ENCODE measurements around the gene TM4SF18. TPM values are rescaled to one million over a fixed set of nuclear protein-coding genes. Genes with fewer than 3 reads are reported as not detected.
"Not testable (repeated sequence)": the region's sequence is repeated elsewhere in the genome, so short reads cannot be mapped to it uniquely, and the experiment has no call there.

Gene TM4SF18, protein sequence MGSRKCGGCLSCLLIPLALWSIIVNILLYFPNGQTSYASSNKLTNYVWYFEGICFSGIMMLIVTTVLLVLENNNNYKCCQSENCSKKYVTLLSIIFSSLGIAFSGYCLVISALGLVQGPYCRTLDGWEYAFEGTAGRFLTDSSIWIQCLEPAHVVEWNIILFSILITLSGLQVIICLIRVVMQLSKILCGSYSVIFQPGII
- total RNA-seq, result 1.4 TPM in 2 replicates

DNA sequence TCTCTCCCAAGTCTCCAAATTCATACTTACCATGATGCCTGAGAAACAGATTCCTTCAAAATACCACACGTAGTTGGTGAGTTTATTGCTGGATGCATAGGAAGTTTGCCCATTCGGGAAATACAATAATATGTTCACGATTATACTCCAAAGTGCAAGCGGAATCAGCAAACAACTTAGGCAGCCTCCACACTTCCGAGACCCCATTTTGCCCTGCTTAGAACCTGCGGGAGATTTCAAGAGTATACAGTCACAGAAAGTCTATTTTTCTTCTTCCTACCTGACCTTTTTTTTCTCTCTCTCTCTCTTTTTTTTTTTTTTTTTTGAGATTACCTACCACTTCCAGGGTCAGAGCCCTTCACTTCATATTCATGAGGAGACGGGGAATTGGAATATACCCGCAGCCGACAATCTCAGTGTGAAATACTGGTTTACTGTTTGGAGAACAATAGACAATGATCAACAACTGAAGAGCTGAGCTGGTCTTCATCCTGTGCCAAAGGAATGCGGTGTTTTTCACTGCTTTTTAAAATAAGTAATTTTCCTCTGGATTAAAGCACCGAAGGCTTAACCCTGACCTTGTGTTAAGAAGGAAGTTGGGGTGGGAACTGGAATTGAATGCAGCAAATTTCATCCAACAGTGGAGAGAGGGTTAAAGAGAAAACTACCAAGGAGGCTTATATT lies at the start of gene TM4SF18:
TM4SF18 (minus strand) TSS at position 461 of the 684 bp plus-strand sequence; CDS start at position 207, 254 bp downstream.
- DNase-seq (ENCODE audit: low read depth), result no peak
- TF ChIP-seq, protein P1, sequence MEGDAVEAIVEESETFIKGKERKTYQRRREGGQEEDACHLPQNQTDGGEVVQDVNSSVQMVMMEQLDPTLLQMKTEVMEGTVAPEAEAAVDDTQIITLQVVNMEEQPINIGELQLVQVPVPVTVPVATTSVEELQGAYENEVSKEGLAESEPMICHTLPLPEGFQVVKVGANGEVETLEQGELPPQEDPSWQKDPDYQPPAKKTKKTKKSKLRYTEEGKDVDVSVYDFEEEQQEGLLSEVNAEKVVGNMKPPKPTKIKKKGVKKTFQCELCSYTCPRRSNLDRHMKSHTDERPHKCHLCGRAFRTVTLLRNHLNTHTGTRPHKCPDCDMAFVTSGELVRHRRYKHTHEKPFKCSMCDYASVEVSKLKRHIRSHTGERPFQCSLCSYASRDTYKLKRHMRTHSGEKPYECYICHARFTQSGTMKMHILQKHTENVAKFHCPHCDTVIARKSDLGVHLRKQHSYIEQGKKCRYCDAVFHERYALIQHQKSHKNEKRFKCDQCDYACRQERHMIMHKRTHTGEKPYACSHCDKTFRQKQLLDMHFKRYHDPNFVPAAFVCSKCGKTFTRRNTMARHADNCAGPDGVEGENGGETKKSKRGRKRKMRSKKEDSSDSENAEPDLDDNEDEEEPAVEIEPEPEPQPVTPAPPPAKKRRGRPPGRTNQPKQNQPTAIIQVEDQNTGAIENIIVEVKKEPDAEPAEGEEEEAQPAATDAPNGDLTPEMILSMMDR (conservative IDR thresholded peaks at IDR 0.05; ENCODE audit: low read depth, low read length), result no peak
- H3K4me3 ChIP-seq (ENCODE audit: low read depth, low read length), result peak within 1 kb of the TSS; percentile 57

DNA sequence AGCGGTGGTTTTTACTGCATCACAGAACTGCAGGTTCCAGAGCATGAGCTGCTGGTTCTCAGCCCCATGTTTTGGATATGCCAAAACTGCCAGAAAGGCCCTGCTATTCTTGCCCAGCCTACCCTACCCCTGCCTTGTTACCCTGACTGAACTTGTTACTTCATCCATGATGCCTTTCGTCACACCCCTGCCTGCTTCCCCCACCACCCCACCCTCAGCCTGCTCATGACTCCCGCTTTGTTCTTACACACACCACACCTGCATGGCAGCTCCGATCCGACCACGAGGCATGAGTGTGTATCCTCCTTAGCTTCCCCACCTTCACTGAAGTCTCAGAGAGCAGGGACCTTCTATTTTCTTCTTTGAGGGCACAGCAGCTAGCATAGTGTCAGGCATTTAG lies 49.1 kb upstream of the TM4SF18 start:
- no peak for DNase-seq (ENCODE audit: low read depth)
- no peak overlapping the region for H3K4me3 ChIP-seq (ENCODE audit: low read depth, low read length)
- TF ChIP-seq, protein P1 (conservative IDR thresholded peaks at IDR 0.05; ENCODE audit: low read depth, low read length), result no peak

DNA sequence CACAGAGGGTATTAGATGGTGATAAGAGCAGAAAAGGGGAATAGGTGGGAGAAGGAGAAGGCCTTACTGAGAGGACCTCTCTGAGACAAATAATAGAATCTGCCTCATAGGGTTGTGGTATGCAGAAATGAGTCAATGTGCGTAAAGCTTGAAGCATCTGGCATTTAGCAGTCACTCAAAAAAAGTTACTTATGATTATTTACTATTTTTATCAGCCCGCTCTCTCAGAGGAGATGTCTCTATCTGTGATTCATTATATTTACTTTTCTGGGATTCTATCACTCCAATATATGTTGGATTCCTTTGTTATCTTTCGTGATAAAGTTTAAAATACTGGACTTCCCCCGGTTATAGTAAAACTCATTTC lies 48.6 kb upstream of the TM4SF18 start:
- TF ChIP-seq, protein P1 (conservative IDR thresholded peaks at IDR 0.05; ENCODE audit: low read depth, low read length), result no peak
- no peak for DNase-seq (ENCODE audit: low read depth)
- no peak overlapping the region for H3K4me3 ChIP-seq (ENCODE audit: low read depth, low read length)

DNA sequence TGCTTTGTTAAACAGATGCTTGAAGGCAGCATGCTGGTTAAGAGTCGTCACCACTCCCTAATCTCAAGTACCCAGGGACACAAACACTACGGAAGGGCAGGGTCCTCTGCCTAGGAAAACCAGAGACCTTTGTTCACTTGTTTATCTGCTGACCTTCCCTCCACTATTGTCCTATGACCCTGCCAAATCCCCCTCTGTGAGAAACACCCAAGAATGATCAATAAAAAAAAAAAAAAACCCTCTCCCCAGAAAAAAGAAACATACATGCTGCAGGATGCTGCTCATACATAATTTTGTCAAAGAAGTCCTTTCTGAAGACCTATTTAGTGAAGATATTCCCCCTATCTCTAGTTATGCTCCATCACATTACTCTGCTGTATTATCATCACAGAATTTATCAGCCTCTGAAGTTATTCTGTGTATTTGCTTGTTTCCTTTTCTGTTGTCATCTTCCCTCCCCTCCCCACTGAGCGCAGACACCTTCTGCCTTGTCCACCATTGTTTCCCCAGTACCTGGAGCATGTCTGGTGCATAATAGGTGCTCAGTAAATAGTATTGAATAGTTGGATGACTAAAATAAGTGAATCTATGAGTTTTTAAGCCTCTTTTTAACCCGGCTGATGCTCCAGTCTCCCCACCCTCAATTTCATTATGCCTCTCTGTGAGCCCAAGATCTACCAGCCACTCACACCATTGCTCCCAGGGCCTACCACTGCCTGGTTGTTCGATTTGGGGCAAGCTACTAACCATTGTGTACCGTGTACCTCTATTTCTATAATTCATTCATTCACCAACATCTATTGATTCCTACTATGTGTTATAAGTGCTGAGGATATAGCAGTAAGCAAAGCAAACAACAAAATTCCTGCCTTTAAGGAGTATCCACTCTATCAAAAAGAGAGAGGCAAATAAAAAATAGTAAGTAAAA lies 48.0 kb upstream of the TM4SF18 start:
- TF ChIP-seq, protein P1 (conservative IDR thresholded peaks at IDR 0.05; ENCODE audit: low read depth, low read length), result no peak
- no peak overlapping the region for H3K4me3 ChIP-seq (ENCODE audit: low read depth, low read length)
- DNase-seq (ENCODE audit: low read depth), result no peak

- not testable (repeated sequence) for H3K4me3 ChIP-seq (ENCODE audit: low read depth, low read length); DNase-seq (ENCODE audit: low read depth)
These were observed 46.8 kb upstream of the TM4SF18 start for GRCh38 chr3:149380220-149380619.

- TF ChIP-seq, protein P1 (conservative IDR thresholded peaks at IDR 0.05; ENCODE audit: low read depth, low read length), result no peak
- no peak for DNase-seq (ENCODE audit: low read depth)
- H3K4me3 ChIP-seq (ENCODE audit: low read depth, low read length), result peak overlapping the region; percentile 72
These were observed 45.3 kb upstream of the TM4SF18 start for GRCh38 chr3:149378478-149379309.

Measured in epithelial cell of proximal tubule (primary cell).